HL-60 (cell line): ENCODE data around the gene GSTO1.

Experiments
- DNase-seq, 2 experiments: peaks; one replicate each; pipeline ENCODE4 v3.0.0-alpha.2; 2010 to 2020; ENCODE audit warnings: low read depth in 1 of 2, low spot score in 1 of 2
- H3K27ac ChIP-seq: fragments of 250-450 bp; sonication (Bioruptor Pico); replicated peaks from 2 replicates; pipeline ENCODE4 v1.5.1; 2020; ENCODE audit warnings: mild to moderate bottlenecking, moderate library complexity
- H3K27me3 ChIP-seq: fragments of 250-450 bp; sonication (Bioruptor Pico); 2 replicates; pipeline ENCODE4 v1.5.1; 2021; ENCODE audit warnings: mild to moderate bottlenecking, moderate library complexity; ENCODE audit not compliant: insufficient read depth, poor library complexity, severe bottlenecking
- H3K4me3 ChIP-seq: replicated peaks from 2 replicates; pipeline ENCODE4 v1.5.1; 2011; ENCODE audit warnings: mild to moderate bottlenecking, control low read depth, low read length; ENCODE audit not compliant: insufficient read depth
- GABPA ChIP-seq: IDR thresholded peaks from 2 replicates; pipeline ENCODE4 v1.6.1; 2012; ENCODE audit warnings: low read depth
- POLR2AphosphoS5 ChIP-seq: IDR thresholded peaks from 2 replicates; pipeline ENCODE4 v1.6.1; 2012; ENCODE audit warnings: low read depth
- REST ChIP-seq: IDR thresholded peaks from 2 replicates; pipeline ENCODE4 v1.6.1; 2012; ENCODE audit warnings: low read depth; ENCODE audit not compliant: insufficient replicate concordance
- SPI1 ChIP-seq: IDR thresholded peaks from 2 replicates; pipeline ENCODE4 v1.6.1; 2012; ENCODE audit warnings: low read depth, mild to moderate bottlenecking, borderline replicate concordance
- TF ChIP-seq, protein P1 (sequence below): IDR thresholded peaks from one replicate; pipeline ENCODE4 v1.5.1; 2011; ENCODE audit warnings: low read length, control low read depth, inconsistent platforms; ENCODE audit not compliant: insufficient read depth

Gene GSTO1

DNA sequence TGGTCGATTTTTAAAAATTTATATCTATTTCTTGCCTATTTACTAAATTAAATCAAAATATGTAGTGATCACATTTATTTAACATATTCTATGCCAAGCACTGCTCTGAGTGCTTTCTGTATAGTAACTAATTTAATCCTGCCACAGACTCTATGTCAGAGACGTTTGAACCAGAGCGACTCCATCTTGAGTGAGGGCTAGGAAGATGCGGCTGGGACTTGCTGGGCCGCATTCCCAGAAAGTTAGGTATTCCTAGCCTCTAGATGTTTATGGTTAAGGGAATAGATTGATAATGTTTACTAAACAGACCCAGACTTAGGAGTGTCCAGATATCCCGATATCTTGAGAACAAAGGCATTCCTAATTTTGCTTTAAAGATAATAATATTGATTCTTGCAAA lies 3.2 kb upstream of the GSTO1 start:
- DNase-seq: no peak
- TF ChIP-seq SPI1: no peak
- TF ChIP-seq GABPA: no peak
- no peak for TF ChIP-seq REST
- TF ChIP-seq, protein P1, sequence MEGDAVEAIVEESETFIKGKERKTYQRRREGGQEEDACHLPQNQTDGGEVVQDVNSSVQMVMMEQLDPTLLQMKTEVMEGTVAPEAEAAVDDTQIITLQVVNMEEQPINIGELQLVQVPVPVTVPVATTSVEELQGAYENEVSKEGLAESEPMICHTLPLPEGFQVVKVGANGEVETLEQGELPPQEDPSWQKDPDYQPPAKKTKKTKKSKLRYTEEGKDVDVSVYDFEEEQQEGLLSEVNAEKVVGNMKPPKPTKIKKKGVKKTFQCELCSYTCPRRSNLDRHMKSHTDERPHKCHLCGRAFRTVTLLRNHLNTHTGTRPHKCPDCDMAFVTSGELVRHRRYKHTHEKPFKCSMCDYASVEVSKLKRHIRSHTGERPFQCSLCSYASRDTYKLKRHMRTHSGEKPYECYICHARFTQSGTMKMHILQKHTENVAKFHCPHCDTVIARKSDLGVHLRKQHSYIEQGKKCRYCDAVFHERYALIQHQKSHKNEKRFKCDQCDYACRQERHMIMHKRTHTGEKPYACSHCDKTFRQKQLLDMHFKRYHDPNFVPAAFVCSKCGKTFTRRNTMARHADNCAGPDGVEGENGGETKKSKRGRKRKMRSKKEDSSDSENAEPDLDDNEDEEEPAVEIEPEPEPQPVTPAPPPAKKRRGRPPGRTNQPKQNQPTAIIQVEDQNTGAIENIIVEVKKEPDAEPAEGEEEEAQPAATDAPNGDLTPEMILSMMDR: no peak
- no peak for TF ChIP-seq POLR2AphosphoS5
- Histone ChIP-seq H3K27me3 (no peaks in the 10 kb centered on the region), H3K4me3 (no peak overlapping the region), H3K27ac (no peak overlapping the region)

DNA sequence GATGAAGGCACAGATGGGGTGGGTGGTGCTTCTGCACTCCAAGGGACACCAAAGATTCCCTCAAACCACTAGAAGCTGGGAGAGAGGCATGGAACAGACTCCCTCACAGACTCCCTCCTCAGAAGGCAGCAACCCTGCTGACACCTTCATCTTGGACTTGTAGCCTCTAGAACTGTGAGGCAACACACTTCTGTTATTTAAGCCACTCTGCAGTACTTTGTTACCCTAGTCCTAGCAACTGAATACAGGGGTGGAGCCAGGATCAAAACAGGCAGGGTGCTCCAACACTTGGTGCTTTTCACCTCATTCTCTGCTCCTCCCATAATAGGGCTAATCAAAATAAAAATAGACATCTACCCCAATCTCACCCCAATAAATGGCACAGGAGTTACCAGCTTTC lies 2.3 kb upstream of the GSTO1 start:
- Histone ChIP-seq H3K27ac (no peak overlapping the region), H3K27me3 (no peaks in the 10 kb centered on the region), H3K4me3 (no peak overlapping the region)
- no peak for DNase-seq
- TF ChIP-seq REST (no peak), SPI1 (no peak), GABPA (no peak), POLR2AphosphoS5 (no peak)
- TF ChIP-seq, protein P1: no peak

DNA sequence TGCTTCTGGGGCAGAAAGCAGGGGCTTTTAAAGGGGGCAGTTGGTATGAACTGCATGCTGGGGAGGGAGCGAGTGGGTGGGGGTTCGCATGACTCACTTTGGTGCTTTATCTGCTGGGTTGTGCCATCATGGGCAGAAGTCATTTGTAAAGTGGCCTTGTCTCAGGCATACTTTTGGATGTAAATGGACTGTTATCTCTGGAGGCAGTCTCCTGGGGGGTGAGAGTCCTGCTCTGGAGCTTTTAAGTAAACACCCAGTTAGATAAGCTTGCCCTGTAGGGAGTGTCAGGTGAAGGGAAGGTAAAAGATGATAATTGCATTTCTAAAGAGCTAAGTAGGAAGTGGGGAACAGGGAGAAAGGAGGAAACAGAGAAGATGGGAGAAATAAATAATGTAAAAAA lies 1.6 kb upstream of the GSTO1 start:
- Histone ChIP-seq H3K4me3 (no peak overlapping the region), H3K27ac (no peak overlapping the region), H3K27me3 (no peaks in the 10 kb centered on the region)
- DNase-seq: no peak
- TF ChIP-seq SPI1 (no peak), REST (no peak), POLR2AphosphoS5 (no peak), GABPA (no peak)
- TF ChIP-seq, protein P1: no peak
